HG03108 (cell line): ENCODE measurements around the gene ABCB10.
"Not testable (repeated sequence)": the region's sequence is repeated elsewhere in the genome, so short reads cannot be mapped to it uniquely, and the experiment has no call there.

Experiments
- ATAC-seq: cut with Tn5 transposase; IDR thresholded peaks from one replicate; pipeline ENCODE4 v1.9.1; 2021; ENCODE audit warnings: moderate library complexity; ENCODE audit not compliant: unreplicated experiment

ABCB10 gene

GRCh38 chr1:229480495-229480894 lies 78.0 kb downstream of the ABCB10 start:
- no peak for ATAC-seq

DNA sequence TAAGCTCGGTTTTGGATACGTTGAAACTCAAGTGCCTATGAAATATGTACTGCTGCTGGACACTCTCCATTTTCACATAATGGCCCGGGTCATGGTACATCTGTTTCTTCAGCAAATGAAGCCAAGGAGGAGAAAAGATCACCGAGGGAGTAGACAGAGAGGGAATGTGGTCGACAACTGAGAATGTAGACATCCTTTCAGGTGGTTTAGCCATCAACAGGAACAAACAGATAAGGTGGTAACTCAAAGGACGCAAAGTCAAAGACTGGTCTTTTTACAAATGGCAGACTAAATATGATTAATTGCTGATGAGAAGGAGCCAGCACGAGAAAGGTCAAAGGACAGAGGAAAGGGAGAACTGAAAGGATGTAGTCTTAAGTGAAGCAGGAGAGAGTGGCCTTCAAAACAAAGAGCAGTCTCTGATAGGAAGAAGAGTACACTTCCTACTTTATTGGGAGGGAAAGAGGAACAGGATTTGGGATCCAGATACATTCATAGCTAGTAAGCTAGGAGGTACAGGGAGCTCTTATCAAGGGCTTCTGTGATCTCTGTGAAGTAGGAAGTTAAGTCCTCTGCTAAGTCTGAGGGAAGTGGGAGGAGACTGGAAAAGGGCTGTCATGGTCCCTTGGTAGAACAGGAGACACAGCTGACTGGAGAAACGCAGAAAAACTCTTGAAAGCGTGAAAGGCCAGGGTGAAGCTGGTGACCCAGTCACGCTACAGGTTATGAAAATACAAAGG lies 78.7 kb downstream of the ABCB10 start:
- peak; percentile 69 for ATAC-seq

- ATAC-seq = peak; percentile 60
Measured at GRCh38 chr1:229478852-229479251, 79.7 kb downstream of the ABCB10 start.

DNA sequence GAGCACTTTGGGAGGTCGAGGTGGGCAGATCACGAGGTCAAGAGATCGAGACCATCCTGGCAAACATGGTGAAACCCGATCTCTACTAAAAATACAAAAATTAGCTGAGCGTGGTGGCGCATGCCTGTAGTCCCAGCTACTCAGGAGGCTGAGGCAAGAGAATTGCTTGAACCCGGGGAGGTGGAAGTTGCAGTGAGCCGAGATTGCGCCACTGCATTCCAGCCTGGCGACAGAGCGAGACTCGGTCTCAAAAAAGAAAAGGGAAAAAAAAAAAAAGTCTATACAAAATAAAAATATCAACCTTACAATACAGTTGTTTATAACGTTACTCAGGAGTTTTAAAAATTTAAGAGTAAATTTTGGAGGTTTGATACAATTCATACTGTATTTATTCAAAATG lies 82.6 kb downstream of the ABCB10 start:
- not testable (repeated sequence) for ATAC-seq

DNA sequence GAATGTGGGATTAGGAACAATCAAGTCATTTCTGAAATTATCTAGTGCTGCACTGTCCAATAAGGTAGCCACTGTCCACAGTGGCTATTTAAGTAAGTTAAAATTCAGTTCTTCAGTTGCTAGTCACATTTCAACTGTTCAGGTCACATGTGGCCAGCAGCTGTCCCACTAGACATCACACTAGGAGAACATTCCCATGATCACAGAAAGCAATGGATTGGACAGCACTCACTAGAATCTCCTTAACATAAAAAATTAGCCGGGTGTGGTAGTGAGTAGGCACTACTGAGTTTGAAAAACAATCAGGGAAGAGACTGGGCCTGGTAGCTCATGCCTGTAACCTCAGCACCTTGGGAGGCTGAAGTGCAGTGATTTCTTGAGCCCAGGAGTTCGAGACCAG lies 84.0 kb downstream of the ABCB10 start:
- no peak for ATAC-seq

DNA sequence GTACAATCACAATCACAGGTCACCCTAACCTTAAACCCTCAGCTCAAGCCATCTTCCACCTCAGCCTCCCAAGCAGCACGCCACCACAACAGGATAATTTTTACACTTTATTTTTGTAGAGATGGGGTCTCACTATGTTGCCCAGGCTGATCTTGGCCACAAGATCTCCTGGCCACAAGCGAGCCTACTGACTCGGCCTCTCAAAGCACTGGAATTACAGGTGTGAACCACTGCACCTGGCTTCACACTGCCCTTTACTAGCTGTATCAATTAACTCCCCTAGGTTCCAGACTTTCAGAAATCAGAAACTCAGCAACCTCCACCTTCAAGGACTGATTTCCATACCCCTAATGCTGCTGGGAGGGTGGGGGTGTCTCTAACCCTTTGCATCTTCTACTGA lies 87.3 kb downstream of the ABCB10 start:
- ATAC-seq = no peak

- ATAC-seq = no peak
Measured at GRCh38 chr1:229470406-229471043, 88.0 kb downstream of the ABCB10 start.

DNA sequence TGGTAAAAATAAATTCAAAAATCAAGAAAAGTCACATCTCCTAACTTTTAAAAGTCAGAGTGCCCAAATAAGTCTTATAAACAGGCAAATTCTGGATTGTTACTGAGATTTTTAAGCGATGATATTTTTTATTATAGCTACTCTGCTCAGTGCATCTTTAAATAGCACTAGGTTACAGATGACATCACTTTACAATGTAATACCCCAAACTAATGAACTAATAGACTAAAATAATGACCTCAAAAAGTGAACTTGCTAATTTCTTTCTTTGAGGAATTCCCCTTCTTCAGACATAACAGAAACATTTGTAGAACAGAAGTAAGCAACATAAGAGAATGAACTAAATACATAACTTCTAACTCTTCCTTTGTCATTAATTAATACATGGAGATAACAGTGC lies 91.6 kb downstream of the ABCB10 start:
- ATAC-seq = no peak
